NCI-H128 (cell line): Measurements from ENCODE around the gene PCP2.

Experiments
- DNase-seq: peaks from one replicate; lab custom pipeline; 2025; ENCODE audit not compliant: unreplicated experiment; lab: John Stamatoyannopoulos, UW

PCP2 gene

GRCh38 chr19:7619671-7620441 lies 13.7 kb downstream of the PCP2 start:
- no peak for DNase-seq

- DNase-seq: no peak
Measured at GRCh38 chr19:7618771-7619510, 14.6 kb downstream of the PCP2 start.

GRCh38 chr19:7618348-7618747 lies 15.2 kb downstream of the PCP2 start:
- DNase-seq: no peak

GRCh38 chr19:7617735-7618134 lies 15.8 kb downstream of the PCP2 start:
- DNase-seq: no peak

- DNase-seq: no peak
Measured at GRCh38 chr19:7617172-7617571, 16.3 kb downstream of the PCP2 start.

- no peak for DNase-seq
Measured at GRCh38 chr19:7614859-7615741, 18.4 kb downstream of the PCP2 start.

GRCh38 chr19:7612282-7613274 lies 20.9 kb downstream of the PCP2 start:
- DNase-seq: no peak

GRCh38 chr19:7611541-7612279 lies 21.8 kb downstream of the PCP2 start:
- no peak for DNase-seq

GRCh38 chr19:7610491-7611240 lies 22.9 kb downstream of the PCP2 start:
- DNase-seq: no peak

- DNase-seq: no peak
Measured at GRCh38 chr19:7607874-7608560, 25.5 kb downstream of the PCP2 start.

GRCh38 chr19:7607212-7607873 lies 26.2 kb downstream of the PCP2 start:
- DNase-seq: no peak

GRCh38 chr19:7606289-7606688 lies 27.2 kb downstream of the PCP2 start:
- no peak for DNase-seq

- DNase-seq: no peak
Measured at GRCh38 chr19:7605490-7606222, 27.9 kb downstream of the PCP2 start.

GRCh38 chr19:7603919-7604318 lies 29.6 kb downstream of the PCP2 start:
- no peak for DNase-seq

- no peak for DNase-seq
Measured at GRCh38 chr19:7602935-7603497, 30.5 kb downstream of the PCP2 start.

GRCh38 chr19:7602240-7602934 lies 31.1 kb downstream of the PCP2 start:
- no peak for DNase-seq
